HL-60 (cell line): ENCODE data around the gene PSPN.

ENCODE experiments used
- DNase-seq, 2 experiments: peaks; one replicate each; pipeline ENCODE4 v3.0.0-alpha.2; 2010 to 2020; ENCODE audit warnings: low read depth in 1 of 2, low spot score in 1 of 2
- H3K27ac ChIP-seq: fragments of 250-450 bp; sonication (Bioruptor Pico); replicated peaks from 2 replicates; pipeline ENCODE4 v1.5.1; 2020; ENCODE audit warnings: mild to moderate bottlenecking, moderate library complexity
- H3K27me3 ChIP-seq: fragments of 250-450 bp; sonication (Bioruptor Pico); 2 replicates; pipeline ENCODE4 v1.5.1; 2021; ENCODE audit warnings: mild to moderate bottlenecking, moderate library complexity; ENCODE audit not compliant: insufficient read depth, poor library complexity, severe bottlenecking
- H3K4me3 ChIP-seq: replicated peaks from 2 replicates; pipeline ENCODE4 v1.5.1; 2011; ENCODE audit warnings: mild to moderate bottlenecking, control low read depth, low read length; ENCODE audit not compliant: insufficient read depth
- CTCF ChIP-seq: IDR thresholded peaks from one replicate; pipeline ENCODE4 v1.5.1; 2011; ENCODE audit warnings: low read length, control low read depth, inconsistent platforms; ENCODE audit not compliant: insufficient read depth
- GABPA ChIP-seq: IDR thresholded peaks from 2 replicates; pipeline ENCODE4 v1.6.1; 2012; ENCODE audit warnings: low read depth
- POLR2AphosphoS5 ChIP-seq: IDR thresholded peaks from 2 replicates; pipeline ENCODE4 v1.6.1; 2012; ENCODE audit warnings: low read depth
- REST ChIP-seq: IDR thresholded peaks from 2 replicates; pipeline ENCODE4 v1.6.1; 2012; ENCODE audit warnings: low read depth; ENCODE audit not compliant: insufficient replicate concordance
- SPI1 ChIP-seq: IDR thresholded peaks from 2 replicates; pipeline ENCODE4 v1.6.1; 2012; ENCODE audit warnings: low read depth, mild to moderate bottlenecking, borderline replicate concordance

PSPN gene

GRCh38 chr19:6412447-6413091 is 36.8 kb upstream of the PSPN start:
- H3K27me3 ChIP-seq, result no peaks in the 10 kb centered on the region
- TF ChIP-seq SPI1, result no peak
- no peak for TF ChIP-seq GABPA
- TF ChIP-seq REST, result no peak
- TF ChIP-seq CTCF, result peak; percentile 43
- peak; percentile 71; the same call in 1 of the 2 replicates for TF ChIP-seq POLR2AphosphoS5
- DNase-seq, result peak in 1 of 2 experiments; percentile 22
- no peak overlapping the region for H3K4me3 ChIP-seq
- no peak overlapping the region for H3K27ac ChIP-seq

- DNase-seq, result no peak
- Histone ChIP-seq H3K4me3 (no peak overlapping the region), H3K27me3 (no peaks in the 10 kb centered on the region), H3K27ac (no peak overlapping the region)
- TF ChIP-seq CTCF (no peak), REST (no peak), GABPA (no peak), SPI1 (no peak), POLR2AphosphoS5 (no peak)
Measured at GRCh38 chr19:6412061-6412446, 36.3 kb upstream of the PSPN start.

GRCh38 chr19:6409346-6409745 is 33.6 kb upstream of the PSPN start:
- Histone ChIP-seq H3K27me3 (no peaks in the 10 kb centered on the region), H3K27ac (no peak overlapping the region), H3K4me3 (no peak overlapping the region)
- TF ChIP-seq SPI1, result no peak
- TF ChIP-seq REST, result no peak
- TF ChIP-seq GABPA, result no peak
- no peak for DNase-seq
